Measurements from ENCODE around the gene EPAS1.

DNA sequence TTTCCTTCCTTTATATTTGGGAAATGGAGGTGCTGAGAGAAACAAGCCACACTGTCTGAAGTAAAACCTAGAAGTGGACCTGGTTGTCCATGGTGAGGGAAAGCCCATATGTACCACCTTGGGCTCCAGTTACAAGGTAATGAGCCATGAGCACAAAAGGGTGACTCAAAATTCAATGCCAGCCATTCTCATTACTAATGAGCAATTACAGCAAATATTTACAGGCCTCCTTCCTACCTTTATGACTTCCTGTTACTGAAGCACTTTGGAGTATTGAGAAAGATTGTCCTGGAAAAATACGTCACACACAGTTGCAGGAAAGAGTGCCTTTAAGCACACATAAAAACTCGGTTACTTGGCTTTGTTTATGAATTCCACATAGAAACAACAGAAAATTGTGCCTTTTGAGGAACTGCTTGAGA, 9.1 kb downstream of the EPAS1 start:
- TF ChIP-seq NFIC (IDR thresholded peaks at IDR 0.05; ENCODE audit: borderline replicate concordance): no peak
- TF ChIP-seq, protein P1, sequence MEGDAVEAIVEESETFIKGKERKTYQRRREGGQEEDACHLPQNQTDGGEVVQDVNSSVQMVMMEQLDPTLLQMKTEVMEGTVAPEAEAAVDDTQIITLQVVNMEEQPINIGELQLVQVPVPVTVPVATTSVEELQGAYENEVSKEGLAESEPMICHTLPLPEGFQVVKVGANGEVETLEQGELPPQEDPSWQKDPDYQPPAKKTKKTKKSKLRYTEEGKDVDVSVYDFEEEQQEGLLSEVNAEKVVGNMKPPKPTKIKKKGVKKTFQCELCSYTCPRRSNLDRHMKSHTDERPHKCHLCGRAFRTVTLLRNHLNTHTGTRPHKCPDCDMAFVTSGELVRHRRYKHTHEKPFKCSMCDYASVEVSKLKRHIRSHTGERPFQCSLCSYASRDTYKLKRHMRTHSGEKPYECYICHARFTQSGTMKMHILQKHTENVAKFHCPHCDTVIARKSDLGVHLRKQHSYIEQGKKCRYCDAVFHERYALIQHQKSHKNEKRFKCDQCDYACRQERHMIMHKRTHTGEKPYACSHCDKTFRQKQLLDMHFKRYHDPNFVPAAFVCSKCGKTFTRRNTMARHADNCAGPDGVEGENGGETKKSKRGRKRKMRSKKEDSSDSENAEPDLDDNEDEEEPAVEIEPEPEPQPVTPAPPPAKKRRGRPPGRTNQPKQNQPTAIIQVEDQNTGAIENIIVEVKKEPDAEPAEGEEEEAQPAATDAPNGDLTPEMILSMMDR (IDR thresholded peaks at IDR 0.05): no peak
- TF ChIP-seq FOXJ3 (CRISPR knock-in tag; IDR thresholded peaks at IDR 0.05): no peak
- no peak for TF ChIP-seq RXRA (IDR thresholded peaks at IDR 0.05; ENCODE audit: borderline replicate concordance, low read depth)
- TF ChIP-seq POLR2AphosphoS5 (IDR thresholded peaks at IDR 0.05; ENCODE audit: low read depth, low read length): no peak
- TF ChIP-seq EZH2phosphoT487 (IDR thresholded peaks at IDR 0.05; ENCODE audit: borderline replicate concordance, low read depth): no peak
- no peak for TF ChIP-seq MXI1 (IDR thresholded peaks at IDR 0.05; ENCODE audit: low read depth, low read length)
- no peak for TF ChIP-seq REST (IDR thresholded peaks at IDR 0.05; ENCODE audit: low read depth, low read length)
- TF ChIP-seq TAF1 (IDR thresholded peaks at IDR 0.05; ENCODE audit: borderline replicate concordance, low read depth, low read length): no peak
- no peak for TF ChIP-seq FOSL2 (IDR thresholded peaks at IDR 0.05; ENCODE audit: borderline replicate concordance, low read depth)
- TF ChIP-seq, protein P2, sequence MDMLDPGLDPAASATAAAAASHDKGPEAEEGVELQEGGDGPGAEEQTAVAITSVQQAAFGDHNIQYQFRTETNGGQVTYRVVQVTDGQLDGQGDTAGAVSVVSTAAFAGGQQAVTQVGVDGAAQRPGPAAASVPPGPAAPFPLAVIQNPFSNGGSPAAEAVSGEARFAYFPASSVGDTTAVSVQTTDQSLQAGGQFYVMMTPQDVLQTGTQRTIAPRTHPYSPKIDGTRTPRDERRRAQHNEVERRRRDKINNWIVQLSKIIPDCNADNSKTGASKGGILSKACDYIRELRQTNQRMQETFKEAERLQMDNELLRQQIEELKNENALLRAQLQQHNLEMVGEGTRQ (IDR thresholded peaks at IDR 0.05; ENCODE audit: borderline replicate concordance, low read depth, low read length): no peak
- TF ChIP-seq JUND (IDR thresholded peaks at IDR 0.05): no peak
